ENCODE results near the gene IFNAR1. TPM values are rescaled to one million over a fixed set of nuclear protein-coding genes. Genes with fewer than 3 reads are reported as not detected.

Gene IFNAR1
- total RNA-seq, 2 experiments from 2014 or later = 18.1 to 60.8 TPM

DNA sequence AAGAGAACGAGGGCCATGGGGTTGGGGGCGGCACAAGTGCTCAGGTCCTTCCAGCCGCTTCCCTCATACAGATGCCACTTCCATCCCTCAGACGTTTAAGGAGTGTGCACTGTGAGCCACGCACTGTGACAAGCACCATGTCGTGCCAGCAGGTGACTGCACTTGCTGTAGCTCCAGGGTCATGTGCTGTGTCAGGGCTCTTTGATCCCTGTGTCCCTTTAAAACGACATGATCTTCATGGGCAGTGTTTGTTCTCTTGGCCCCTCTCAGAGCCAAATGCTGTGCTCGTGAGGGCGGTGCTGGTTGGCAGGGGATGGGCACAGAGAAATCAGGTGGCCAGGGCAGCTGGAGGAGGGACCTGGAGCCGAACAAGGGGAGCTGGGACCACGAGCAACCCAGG lies 38.7 kb upstream of the IFNAR1 start:
- no peaks in the 10 kb centered on the region for H3K9me2 ChIP-seq (ENCODE audit: insufficient read depth, low read length)
- H3K4me1 ChIP-seq (ENCODE audit: insufficient read depth, low read length, poor library complexity, severe bottlenecking) = peaks cover 18% of the 10 kb centered on the region
- no peak overlapping the region for H3K4me3 ChIP-seq (ENCODE audit: low read depth, low read length, poor library complexity, severe bottlenecking)
- no peak overlapping the region for H3K4me2 ChIP-seq (ENCODE audit: low read length)
- H3K79me2 ChIP-seq (ENCODE audit: insufficient read depth, low read depth, low read length) = no peaks in the 10 kb centered on the region
- no TSS peak for BruUV-seq (replicated peaks)
- peaks cover 83% of the 10 kb centered on the region for H3K36me3 ChIP-seq (ENCODE audit: insufficient read depth, low read length)
- no peak for DNase-seq (ENCODE audit: low spot score)
- CTCF ChIA-PET (ENCODE audit: unreplicated experiment) = no interaction called here
- POLR2A ChIA-PET = interaction anchor here (0.8 to 1.2 kb wide), 3 partner anchors 14 to 49 kb away, joined by 3 to 4 read pairs (median 3); no protein-coding TSS in a partner anchor
- TF ChIP-seq, protein P1, sequence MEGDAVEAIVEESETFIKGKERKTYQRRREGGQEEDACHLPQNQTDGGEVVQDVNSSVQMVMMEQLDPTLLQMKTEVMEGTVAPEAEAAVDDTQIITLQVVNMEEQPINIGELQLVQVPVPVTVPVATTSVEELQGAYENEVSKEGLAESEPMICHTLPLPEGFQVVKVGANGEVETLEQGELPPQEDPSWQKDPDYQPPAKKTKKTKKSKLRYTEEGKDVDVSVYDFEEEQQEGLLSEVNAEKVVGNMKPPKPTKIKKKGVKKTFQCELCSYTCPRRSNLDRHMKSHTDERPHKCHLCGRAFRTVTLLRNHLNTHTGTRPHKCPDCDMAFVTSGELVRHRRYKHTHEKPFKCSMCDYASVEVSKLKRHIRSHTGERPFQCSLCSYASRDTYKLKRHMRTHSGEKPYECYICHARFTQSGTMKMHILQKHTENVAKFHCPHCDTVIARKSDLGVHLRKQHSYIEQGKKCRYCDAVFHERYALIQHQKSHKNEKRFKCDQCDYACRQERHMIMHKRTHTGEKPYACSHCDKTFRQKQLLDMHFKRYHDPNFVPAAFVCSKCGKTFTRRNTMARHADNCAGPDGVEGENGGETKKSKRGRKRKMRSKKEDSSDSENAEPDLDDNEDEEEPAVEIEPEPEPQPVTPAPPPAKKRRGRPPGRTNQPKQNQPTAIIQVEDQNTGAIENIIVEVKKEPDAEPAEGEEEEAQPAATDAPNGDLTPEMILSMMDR (conservative IDR thresholded peaks at IDR 0.05; ENCODE audit: low read length) = no peak
- TF ChIP-seq EZH2phosphoT487 (IDR thresholded peaks at IDR 0.05; ENCODE audit: borderline replicate concordance, low read depth, low read length) = no peak
- intact Hi-C loops (cut with micrococcal nuclease; ENCODE audit: unreplicated experiment) = no loop called here
- no peaks in the 10 kb centered on the region for H4K20me1 ChIP-seq (ENCODE audit: insufficient read depth, low read length)
- H3K9me3 ChIP-seq (ENCODE audit: low read length) = no peaks in the 10 kb centered on the region
- H2AFZ ChIP-seq (ENCODE audit: low read length) = no peak overlapping the region
- H3K27ac ChIP-seq (ENCODE audit: low read depth, low read length, poor library complexity, severe bottlenecking) = no peak overlapping the region

DNA sequence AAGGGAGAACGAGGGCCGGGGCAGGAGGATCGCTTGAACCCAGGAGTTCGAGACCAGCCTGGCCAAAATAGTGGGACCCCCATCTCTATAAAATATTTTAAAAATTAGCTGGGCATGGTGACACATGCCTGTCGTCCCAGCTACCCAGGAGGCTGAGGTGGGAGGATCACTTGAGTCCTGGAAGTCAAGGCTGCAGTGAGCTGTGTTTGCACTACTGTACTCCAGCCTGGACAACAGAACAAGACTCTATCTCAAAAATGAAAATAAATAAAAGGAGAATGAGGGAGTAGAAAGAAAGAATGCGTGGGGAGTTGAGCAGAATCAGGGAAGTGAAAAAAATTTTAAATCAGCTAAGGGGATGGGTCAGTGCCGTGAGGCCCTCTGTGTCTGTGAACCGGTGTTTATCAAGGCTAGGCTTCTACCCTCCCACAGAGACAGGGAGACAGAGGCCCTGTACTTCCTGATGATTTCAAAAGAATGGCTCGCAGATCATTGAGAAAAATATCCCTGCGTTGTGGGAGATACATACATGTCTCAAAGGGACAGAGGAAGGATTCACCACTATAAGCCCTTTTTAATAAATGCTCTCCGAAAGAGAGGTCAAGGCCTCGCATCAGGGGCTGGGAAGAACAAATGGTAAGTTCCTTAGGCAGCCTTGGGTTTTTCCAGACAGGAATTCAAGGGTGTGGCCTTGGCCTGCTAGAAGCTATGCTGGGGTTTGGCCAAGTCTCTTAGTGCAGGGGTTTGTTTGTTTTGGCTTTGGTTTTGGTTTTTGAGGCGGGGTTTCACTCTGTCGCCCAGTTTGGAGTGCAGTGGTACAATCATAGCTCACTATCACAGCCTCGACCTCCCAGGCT lies 37.9 kb upstream of the IFNAR1 start:
- Histone ChIP-seq H3K9me3 (ENCODE audit: low read length) (no peaks in the 10 kb centered on the region), H3K4me2 (ENCODE audit: low read length) (no peak overlapping the region), H3K36me3 (ENCODE audit: insufficient read depth, low read length) (peaks cover 81% of the 10 kb centered on the region), H2AFZ (ENCODE audit: low read length) (no peak overlapping the region), H3K4me1 (ENCODE audit: insufficient read depth, low read length, poor library complexity, severe bottlenecking) (peaks cover 18% of the 10 kb centered on the region), H4K20me1 (ENCODE audit: insufficient read depth, low read length) (no peaks in the 10 kb centered on the region), H3K27ac (ENCODE audit: low read depth, low read length, poor library complexity, severe bottlenecking) (no peak overlapping the region), H3K79me2 (ENCODE audit: insufficient read depth, low read depth, low read length) (no peaks in the 10 kb centered on the region), H3K9me2 (ENCODE audit: insufficient read depth, low read length) (no peaks in the 10 kb centered on the region), H3K4me3 (ENCODE audit: low read depth, low read length, poor library complexity, severe bottlenecking) (no peak overlapping the region)
- TF ChIP-seq EZH2phosphoT487 (IDR thresholded peaks at IDR 0.05; ENCODE audit: borderline replicate concordance, low read depth, low read length) = no peak
- TF ChIP-seq, protein P1 (conservative IDR thresholded peaks at IDR 0.05; ENCODE audit: low read length) = no peak
- no peak for DNase-seq (ENCODE audit: low spot score)
- intact Hi-C loops (cut with micrococcal nuclease; ENCODE audit: unreplicated experiment) = no loop called here
- CTCF ChIA-PET (ENCODE audit: unreplicated experiment) = no interaction called here
- no TSS peak for BruUV-seq (replicated peaks)
- POLR2A ChIA-PET = interaction anchor here (0.6 to 1.2 kb wide), 4 partner anchors 12 to 48 kb away, joined by 3 to 4 read pairs (median 3); no protein-coding TSS in a partner anchor
